Stimulated activated CD8-positive, alpha-beta memory T cell treated with anti-CD3 and anti-CD28 coated beads, Interleukin-2, amount 100 ng/mL, for 1 hour (primary cell): ENCODE measurements around the gene PARD6G.

ENCODE experiments used
- DNase-seq, 2 donors: peaks; one replicate each; pipeline ENCODE4 v3.0.0-alpha.2; 2020; ENCODE audit warnings: low read depth in 2 of 2

PARD6G gene

GRCh38 chr18:80213182-80213581, 34.1 kb downstream of the PARD6G start:
- no peak for DNase-seq

- DNase-seq = no peak
Measured at GRCh38 chr18:80210312-80211083, 36.8 kb downstream of the PARD6G start.

GRCh38 chr18:80208620-80209019, 38.7 kb downstream of the PARD6G start:
- no peak for DNase-seq

- DNase-seq = no peak
Measured at GRCh38 chr18:80205294-80205693, 42.0 kb downstream of the PARD6G start.

GRCh38 chr18:80204142-80204541, 43.2 kb downstream of the PARD6G start:
- no peak for DNase-seq

- DNase-seq = no peak
Measured at GRCh38 chr18:80203249-80203648, 44.1 kb downstream of the PARD6G start.

DNA sequence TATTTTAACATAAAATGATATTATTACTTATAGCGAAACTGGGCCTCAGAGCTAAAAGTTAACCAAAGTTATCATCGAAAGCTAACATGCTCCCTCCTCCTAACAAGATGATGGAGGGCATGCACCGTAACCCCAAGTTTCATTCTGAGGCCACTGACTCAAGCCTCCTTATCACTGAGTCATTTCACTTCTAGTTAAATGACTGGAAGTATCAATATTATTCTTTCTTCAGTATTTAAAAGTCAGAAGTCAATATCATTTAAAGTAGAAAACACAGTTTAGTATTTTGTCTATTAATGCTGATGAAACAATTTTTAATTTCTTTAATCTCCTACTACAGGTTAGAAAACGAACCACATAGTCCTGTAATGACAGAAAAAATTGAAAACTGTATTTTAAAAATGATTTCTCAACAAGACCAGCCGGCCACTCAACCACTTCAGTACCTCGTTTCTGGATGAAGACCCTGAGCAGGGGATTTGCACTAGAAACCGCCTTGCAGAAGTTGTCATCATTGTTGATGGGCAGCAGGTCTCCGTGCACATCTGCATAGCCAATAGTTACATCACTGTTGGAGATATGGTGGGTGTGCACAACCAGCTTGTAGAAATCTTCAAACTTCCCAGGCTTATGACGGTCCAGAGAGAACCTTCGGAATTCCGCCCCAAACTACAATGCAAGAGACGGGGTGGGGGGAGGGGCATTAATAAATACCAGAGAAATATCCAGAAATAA, 44.9 kb downstream of the PARD6G start:
- no peak for DNase-seq

DNA sequence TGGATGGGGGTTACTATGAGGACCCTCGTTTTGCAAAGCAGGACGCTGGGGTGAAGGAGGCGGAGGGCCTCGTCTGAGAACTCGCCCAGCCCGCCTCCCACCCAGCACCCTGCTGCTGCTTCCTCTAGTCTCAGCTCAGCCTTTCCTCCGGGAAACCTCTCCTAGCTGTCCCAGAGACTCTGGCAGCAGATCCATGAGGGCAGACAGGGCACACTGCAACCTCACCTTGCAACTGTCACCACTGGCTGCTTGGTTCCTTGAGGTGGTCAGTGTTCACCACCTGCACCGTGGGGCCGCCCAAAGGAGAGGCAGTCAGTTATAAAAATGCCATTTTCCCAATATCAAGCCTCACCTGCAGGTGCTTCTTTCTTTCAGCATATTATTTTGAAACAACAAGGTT, 45.6 kb downstream of the PARD6G start:
- DNase-seq = no peak

DNA sequence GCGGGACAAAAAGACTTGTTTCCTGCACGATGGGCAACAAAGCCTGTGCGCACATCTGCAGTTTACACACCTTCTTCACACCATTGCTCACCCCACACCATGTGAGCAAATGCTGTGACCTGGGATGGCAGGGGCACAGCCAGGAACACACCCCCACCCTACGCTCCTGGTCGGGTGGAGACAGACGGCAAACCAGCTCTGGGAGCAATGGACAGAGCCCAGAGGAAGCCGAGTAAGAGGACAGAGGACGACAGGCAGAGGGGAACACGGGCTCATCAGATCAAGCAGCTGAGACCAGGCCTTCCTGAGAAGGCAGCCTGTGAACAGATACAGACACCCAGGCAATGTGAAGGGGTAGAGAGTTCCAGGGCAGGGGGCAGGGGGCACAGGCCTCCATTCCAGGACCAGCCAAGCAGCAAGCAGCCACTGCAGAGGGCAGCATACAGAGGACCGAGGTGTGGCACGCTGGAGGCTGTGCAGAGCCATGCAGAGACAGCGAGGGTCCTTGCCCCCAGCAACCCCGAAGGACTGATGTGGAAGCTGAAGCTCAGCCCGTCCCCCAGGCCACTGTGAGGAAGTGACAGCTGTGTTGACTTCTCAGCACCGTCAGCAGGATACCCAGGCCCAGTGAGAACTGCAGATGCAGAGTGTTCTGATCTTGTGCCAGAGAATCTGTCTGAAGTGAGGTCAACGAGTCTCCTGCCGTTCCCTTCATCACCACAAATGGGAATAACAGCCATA, 46.2 kb downstream of the PARD6G start:
- no peak for DNase-seq

- no peak for DNase-seq
Measured at GRCh38 chr18:80200171-80200931, 47.0 kb downstream of the PARD6G start.

- DNase-seq = no peak
Measured at GRCh38 chr18:80198994-80199748, 48.1 kb downstream of the PARD6G start.

GRCh38 chr18:80198391-80198790, 48.9 kb downstream of the PARD6G start:
- no peak for DNase-seq

GRCh38 chr18:80197528-80197927, 49.8 kb downstream of the PARD6G start:
- DNase-seq = no peak

DNA sequence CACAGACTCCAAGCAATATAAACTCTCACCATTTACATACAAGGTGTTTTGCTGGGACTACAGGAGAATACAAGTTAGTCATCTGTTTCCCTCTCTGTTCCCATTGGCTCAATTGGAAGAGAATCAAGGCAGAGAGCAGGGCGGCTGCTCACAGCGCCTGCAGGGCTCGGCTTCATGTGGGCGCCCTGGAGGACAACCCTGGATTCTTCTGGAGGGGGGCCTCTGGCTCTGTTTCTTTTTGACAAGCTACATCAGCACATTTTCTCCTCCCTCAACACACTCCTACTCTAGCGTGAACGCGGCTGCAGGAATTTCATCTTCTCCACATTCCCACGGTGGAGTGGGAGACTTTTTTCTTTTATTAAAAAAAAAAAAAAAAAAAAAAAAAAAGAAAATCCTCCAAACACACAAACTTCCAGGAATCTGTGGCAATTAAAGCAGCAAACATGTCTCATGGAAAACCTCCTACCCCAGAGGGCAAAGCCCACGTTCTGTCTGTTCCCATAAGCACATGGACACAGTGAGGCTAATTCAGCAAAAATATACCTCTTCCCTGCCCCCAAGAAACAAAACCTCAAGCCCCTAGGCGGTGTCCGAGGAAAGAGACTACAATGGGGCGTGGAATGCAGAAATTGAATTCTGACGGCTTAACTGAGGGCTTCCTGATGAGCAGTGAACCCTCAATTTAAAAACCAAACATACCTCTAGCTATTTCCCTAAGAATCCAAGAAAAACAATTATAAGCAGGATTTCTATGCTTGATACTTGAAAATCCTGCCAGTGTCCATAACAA, 50.6 kb downstream of the PARD6G start:
- no peak for DNase-seq

- DNase-seq = no peak
Measured at GRCh38 chr18:80194874-80195570, 52.3 kb downstream of the PARD6G start.

DNA sequence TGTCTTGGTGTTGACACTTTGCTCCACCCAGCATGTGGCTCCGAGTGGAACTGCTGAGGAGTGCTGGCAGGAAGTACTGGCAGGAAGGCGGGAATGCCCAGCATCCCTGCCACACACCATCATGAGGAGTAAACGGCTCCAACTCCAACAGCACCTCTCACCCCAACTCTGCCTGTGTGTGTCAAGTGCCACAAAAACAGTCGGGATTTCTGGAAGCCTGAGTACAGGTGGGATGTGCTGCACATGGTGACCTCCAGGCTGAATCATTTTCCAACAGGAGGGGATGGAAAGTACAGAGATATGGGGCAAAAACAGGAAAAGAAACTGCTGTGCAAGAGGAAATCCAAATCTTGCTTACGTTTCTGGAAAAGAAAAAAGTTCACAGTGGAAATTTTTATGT, 53.6 kb downstream of the PARD6G start:
- no peak for DNase-seq

- no peak for DNase-seq
Measured at GRCh38 chr18:80192653-80193385, 54.5 kb downstream of the PARD6G start.

- no peak for DNase-seq
Measured at GRCh38 chr18:80191907-80192652, 55.2 kb downstream of the PARD6G start.
